Motor neuron (in vitro differentiated cells): ENCODE data around the gene MOK. TPM values are rescaled to one million over a fixed set of nuclear protein-coding genes. Genes with fewer than 3 reads are reported as not detected.
"Not testable (repeated sequence)": the region's sequence is repeated elsewhere in the genome, so short reads cannot be mapped to it uniquely, and the experiment has no call there.

ENCODE experiments used
- ATAC-seq, 8 experiments: fragments of 200-7000 bp; cut with Tn5 transposase; replicated peaks in 6 of 8; 2 replicates each; pipeline ENCODE4 v1.8.0; 2021; ENCODE audit warnings: mild to moderate bottlenecking in 8 of 8, moderate library complexity in 8 of 8
- H3K27ac ChIP-seq, 2 donors: fragments of 250-450 bp; sonication (Bioruptor Pico); 2 replicates each; pipeline ENCODE4 v1.9.0; 2021; ENCODE audit warnings: antibody characterized with exemption in 2 of 2, mild to moderate bottlenecking in 2 of 2, moderate library complexity in 1 of 2
- H3K4me1 ChIP-seq, 2 donors: fragments of 250-450 bp; sonication (Bioruptor Pico); replicated peaks in 1 of 2; 2 replicates each; pipeline ENCODE4 v1.6.1; 2021; ENCODE audit warnings: antibody characterized with exemption in 2 of 2, mild to moderate bottlenecking in 2 of 2, moderate library complexity in 1 of 2
- H3K4me3 ChIP-seq, 5 donors: fragments of 250-450 bp; sonication (Bioruptor Pico); 2 replicates each; pipeline ENCODE4 v1.9.0; 2021; ENCODE audit warnings: antibody characterized with exemption in 5 of 5, mild to moderate bottlenecking in 5 of 5, moderate library complexity in 4 of 5
- WGBS, 10 experiments: fragments of 450-650 bp; shearing (Covaris generic); methylation state at CpG; one replicate each; pipeline ENCODE4 v1.0.0; 2022; 5-methylcytosine and 5-hydroxymethylcytosine counted together
- in situ Hi-C, 9 experiments: fragments of 400-800 bp; cut with MboI; loops; one replicate each; pipeline ENCODE4 v1.15.0; 2021; ENCODE audit warnings: low sequenced_read_pairs in 9 of 9, low pct_unique_long_range_greater_than_20kb in 2 of 9; ENCODE audit not compliant: unreplicated experiment in 9 of 9
- total RNA-seq, 8 experiments: library from RNA; unstranded; fragments of 300-600 nt; gene quantifications; 2 replicates each; pipeline versions ENCODE4 v1.2.3 to v1.2.4, GENCODE V29; 2022

MOK gene
- total RNA-seq, 8 experiments from 2014 or later = 6.0 to 63.6 (median 24.2) TPM

DNA sequence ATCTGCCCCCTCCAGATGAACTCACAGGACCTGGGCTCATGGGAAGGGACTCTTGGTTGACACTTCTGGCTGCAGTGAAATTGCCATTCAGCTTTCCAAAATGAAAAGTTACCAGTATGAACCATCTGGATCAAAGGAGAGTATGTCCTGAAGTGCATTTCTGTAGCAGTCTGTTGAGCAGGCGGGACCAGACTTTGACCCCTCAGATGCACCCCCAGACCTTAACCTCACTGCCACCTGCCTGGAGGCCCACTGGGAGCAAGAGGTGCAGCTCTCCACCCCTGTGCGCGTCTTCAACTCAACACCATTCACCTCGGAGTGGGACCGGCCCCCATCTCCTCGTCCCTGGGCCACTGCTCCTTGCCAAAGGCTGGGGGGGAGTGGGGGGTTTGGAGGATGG lies 55.0 kb downstream of the MOK start:
- Histone ChIP-seq H3K4me3 (no peak overlapping the region), H3K4me1 (no peaks in the 10 kb centered on the region), H3K27ac (no peak overlapping the region)
- in situ Hi-C loops = no loop called here
- ATAC-seq = no peak
- WGBS, 10 experiments = no CpG with 5 or more reads among the region's 6 CpGs

DNA sequence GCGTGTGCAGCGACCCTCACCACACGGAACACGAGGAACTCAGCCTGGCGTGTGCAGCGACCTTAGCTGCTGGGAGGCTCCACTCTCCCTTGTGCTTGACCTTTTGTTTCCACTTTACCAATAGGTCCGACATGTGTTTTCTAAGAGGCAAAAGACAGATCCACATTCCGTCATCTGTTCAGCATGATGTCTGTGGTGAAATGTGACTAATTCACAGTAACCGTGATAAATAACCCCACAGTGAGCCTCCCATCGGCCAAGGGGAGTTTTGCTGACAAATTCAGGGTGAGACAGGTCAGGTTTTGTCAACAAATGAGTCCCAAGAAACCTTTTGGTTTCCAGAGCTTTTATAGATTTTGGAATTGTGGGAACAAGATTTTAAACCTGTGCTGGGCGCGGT lies 55.9 kb downstream of the MOK start:
- WGBS, 10 experiments = 80 to 100% (median 93%) methylated on average over 1 to 12 of the region's 12 CpGs; no CpG with 5 or more reads in 2 of the 10 experiments
- Histone ChIP-seq H3K4me1 (no peaks in the 10 kb centered on the region), H3K4me3 (no peak overlapping the region), H3K27ac (no peak overlapping the region)
- in situ Hi-C loops = no loop called here
- no peak for ATAC-seq

DNA sequence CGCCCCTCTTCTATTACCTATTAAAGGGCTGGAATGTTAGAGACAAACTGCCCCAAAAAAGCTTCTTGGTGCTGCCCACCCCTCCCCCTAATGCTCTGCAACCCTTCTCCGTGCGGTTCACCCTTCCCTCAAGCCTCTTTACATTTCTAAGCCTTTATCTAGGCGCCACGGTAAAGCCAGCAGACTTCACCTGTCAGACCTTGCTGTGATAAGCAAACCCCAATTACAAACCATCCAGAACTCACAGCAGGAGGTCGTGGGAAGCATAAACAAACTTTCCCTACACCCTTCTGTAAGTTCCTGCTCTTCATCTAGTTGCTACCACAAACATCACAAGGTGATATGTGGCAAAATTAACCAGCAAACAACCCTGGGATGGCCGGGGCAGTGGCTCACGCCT lies 56.8 kb downstream of the MOK start:
- Histone ChIP-seq H3K4me1 (no peaks in the 10 kb centered on the region), H3K4me3 (no peak overlapping the region), H3K27ac (no peak overlapping the region)
- 17 to 85% (median 54%) methylated on average over 1 to 4 of the region's 8 CpGs; no CpG with 5 or more reads in 5 of the 10 experiments for WGBS, 10 experiments
- in situ Hi-C loops = no loop called here
- ATAC-seq = no peak

DNA sequence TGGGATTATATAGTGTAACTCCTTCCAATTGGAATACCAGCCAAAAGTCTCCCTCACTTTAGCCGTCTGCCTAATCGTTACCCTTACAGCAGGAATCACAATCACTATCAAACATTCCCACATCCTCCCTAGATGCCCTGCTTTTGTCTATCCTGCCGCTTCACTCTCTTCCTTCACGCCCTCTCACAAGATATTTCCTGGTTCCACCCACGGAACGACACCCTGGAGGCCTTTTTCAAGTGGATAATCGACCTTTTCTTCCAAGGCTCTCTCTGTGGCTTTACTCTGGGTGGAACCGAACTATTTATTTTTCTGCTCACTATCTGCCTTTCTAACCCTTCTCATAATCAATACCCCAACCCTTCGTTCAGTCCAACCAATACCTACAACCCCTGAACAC lies 58.9 kb downstream of the MOK start:
- ATAC-seq = no peak
- H3K4me1 ChIP-seq = no peaks in the 10 kb centered on the region
- in situ Hi-C loops = no loop called here
- no peak overlapping the region for H3K4me3 ChIP-seq
- no peak overlapping the region for H3K27ac ChIP-seq
- WGBS, 10 experiments = 58 to 100% (median 74%) methylated on average over 1 to 9 of the region's 9 CpGs

DNA sequence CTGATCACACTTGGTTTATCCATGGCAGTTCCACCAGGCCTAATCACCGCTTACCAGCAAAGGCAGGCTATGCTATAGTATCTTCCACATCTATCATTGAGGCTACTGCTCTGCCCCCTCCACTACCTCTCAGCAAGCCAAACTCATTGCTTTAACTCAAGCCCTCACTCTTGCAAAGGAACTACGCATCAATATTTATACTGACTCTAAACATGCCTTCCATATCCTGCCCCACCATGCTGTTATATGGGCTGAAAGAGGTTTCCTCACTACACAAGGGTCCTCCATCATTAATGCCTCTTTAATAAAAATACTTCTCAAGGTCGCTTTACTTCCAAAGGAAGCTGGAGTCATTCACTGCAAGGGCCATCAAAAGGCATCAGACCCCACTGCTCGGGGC lies 61.2 kb downstream of the MOK start:
- H3K27ac ChIP-seq, in situ Hi-C loops: not testable (repeated sequence)
- WGBS, 10 experiments = 63 to 100% (median 94%) methylated on average over 1 to 3 of the region's 4 CpGs; no CpG with 5 or more reads in 1 of the 10 experiments

DNA sequence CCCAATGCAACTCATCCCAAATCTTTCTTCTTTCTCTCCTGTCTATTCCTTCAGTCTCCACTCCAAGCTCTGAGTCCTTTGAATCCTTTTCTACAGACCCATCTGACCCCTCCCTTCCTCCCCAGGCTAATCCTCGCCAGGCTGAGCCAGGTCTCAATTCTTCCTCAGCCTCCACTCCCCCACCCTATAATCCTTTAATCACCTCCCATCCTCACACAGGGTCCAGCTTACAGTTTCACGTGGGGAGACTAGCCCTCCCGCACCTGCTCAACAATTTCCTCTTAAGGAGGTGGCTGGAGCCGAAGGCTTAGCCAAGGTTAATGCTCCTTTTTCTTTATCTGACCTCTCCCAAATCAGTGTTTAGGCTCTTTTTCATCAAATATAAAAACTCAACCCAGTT lies 63.8 kb downstream of the MOK start:
- WGBS, 10 experiments = 87 to 100% (median 97%) methylated on average over 1 to 4 of the region's 4 CpGs; no CpG with 5 or more reads in 3 of the 10 experiments
- Histone ChIP-seq H3K4me3 (no peak overlapping the region), H3K27ac (no peak overlapping the region), H3K4me1 (no peaks in the 10 kb centered on the region)
- in situ Hi-C loops = no loop called here
- no peak for ATAC-seq

More for the DNA sequence above, 61.2 kb downstream of the MOK start:
- ATAC-seq, H3K4me1 ChIP-seq, H3K4me3 ChIP-seq: not testable (repeated sequence)

DNA sequence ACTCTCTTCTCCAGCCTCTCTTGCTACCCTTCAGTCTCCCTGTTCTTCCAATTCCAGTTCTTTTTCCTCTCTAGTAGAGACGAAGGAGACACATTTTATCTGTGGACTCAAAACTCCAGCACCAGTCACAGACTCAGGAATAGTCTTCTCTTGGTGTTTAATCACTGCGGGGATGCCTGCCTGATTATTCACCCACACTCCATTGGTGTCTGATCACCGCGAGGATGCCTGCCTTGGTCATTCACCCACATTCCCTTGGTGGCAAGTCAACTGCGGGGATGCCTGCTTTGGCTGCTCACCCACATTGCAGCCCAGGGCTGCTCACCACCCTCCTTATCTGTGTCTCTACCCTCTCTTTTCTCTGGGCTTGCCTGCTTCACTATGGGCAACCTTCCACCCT lies 64.5 kb downstream of the MOK start:
- H3K4me1 ChIP-seq, ATAC-seq, H3K4me3 ChIP-seq, H3K27ac ChIP-seq, in situ Hi-C loops: not testable (repeated sequence)
- WGBS, 10 experiments = 54 to 100% (median 87%) methylated on average over 2 to 5 of the region's 5 CpGs; no CpG with 5 or more reads in 6 of the 10 experiments

DNA sequence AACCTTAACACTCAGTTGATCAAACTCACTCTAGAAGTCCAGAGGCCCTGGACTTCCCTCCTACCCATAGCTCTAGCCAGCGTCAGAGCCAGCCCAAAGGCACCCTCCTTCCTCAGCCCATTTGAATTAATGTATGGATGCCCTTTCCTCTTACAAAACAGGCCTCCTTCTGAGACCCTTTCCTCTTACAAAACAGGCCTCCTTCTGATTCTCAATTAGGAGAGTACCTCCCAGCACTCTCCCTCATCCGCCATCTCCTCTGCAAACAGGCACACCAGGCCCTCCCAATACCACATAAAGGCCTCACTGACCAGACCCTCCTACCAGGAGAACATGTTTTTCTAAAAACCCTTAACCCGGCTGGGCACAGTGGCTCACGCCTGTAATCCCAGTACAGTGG lies 65.7 kb downstream of the MOK start:
- no peak for ATAC-seq
- Histone ChIP-seq H3K27ac (no peak overlapping the region), H3K4me1 (peaks cover 2 to 3% of the 10 kb centered on the region in 2 donors), H3K4me3 (no peak overlapping the region)
- 90 to 100% (median 95%) methylated on average over 1 to 3 of the region's 4 CpGs; no CpG with 5 or more reads in 5 of the 10 experiments for WGBS, 10 experiments
- in situ Hi-C loops = loop anchor here in 1 of 9 experiments (10.0 kb wide), 1 partner anchor 76 kb away; the partner anchor contains the start of gene ZNF839

DNA sequence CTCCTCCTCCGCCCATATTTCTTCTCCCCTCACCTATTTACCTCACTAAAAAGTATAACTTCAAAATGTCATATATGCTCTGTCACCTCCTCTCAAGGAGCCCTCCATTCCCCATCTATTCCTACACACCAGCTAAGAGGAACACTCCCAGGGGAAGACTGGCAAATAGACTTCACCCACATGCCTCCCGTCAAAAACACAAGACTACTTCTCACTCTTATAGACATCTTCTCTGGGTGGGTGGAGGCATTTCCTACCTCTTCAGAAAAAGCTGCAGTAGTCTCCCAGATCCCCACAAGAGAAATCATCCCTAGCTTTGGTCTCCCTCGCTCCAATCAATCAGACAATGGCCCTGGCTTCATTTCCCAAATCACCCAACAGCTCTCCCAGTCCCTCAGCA lies 66.2 kb downstream of the MOK start:
- WGBS, 10 experiments = 20 to 100% (median 100%) methylated on average over 1 to 3 of the region's 3 CpGs; no CpG with 5 or more reads in 5 of the 10 experiments
- ATAC-seq = no peak
- peaks cover 2 to 3% of the 10 kb centered on the region in 2 donors for H3K4me1 ChIP-seq
- H3K4me3 ChIP-seq = no peak overlapping the region
- no peak overlapping the region for H3K27ac ChIP-seq
- in situ Hi-C loops = loop anchor here in 1 of 9 experiments (10.0 kb wide), 1 partner anchor 76 kb away; the partner anchor contains the start of gene ZNF839

DNA sequence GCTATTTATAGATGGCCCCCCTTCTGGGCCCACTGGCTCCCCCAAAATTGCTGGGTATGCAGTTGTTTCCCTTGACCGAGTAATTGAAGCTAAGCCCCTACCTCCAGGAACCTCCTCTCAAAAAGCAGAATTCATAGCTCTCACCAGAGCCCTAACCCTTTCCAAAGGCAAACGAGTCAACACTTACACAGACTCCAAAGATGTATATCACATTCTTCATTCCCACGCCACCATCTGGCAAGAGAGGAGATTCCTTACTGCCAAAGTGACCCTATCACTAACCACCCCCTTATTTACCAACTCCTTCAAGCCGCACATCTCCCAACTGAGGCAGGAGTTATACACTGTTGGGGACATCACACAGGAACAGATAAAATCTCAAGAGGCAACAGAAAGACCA lies 66.8 kb downstream of the MOK start:
- ATAC-seq = no peak
- Histone ChIP-seq H3K27ac (no peak overlapping the region), H3K4me3 (no peak overlapping the region), H3K4me1 (peaks cover 2 to 3% of the 10 kb centered on the region in 2 donors)
- in situ Hi-C loops = loop anchor here in 1 of 9 experiments (10.0 kb wide), 1 partner anchor 77 kb away; the partner anchor contains the start of gene ZNF839
- WGBS, 10 experiments = 50 to 83% (median 77%) methylated on average over 1 to 4 of the region's 4 CpGs; no CpG with 5 or more reads in 5 of the 10 experiments

DNA sequence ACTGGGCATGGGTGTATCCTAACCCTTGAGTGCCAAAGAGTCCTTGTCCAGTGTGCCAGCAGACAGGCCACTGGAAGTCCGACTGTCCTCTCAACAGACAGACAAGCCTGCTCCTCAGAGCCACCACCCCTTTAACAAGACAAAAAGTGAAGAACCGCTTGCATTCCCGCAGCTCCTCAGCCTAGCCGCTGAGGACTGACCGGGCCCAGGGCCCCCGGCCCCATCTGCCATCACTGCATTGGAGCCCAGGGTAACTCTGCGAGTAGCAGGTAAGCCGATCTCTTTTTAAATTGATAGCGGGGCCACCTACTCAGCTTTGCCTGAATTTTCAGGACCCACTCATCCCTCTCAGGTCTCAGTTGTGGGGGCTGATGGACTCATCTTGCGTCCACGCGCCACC lies 68.9 kb downstream of the MOK start:
- Histone ChIP-seq H3K27ac (no peak overlapping the region), H3K4me3 (no peak overlapping the region), H3K4me1 (peaks cover 2 to 3% of the 10 kb centered on the region in 2 donors)
- in situ Hi-C loops = loop anchor here in 1 of 9 experiments (10.0 kb wide), 1 partner anchor 79 kb away; the partner anchor contains the start of gene ZNF839
- ATAC-seq = no peak
- WGBS, 10 experiments = 85 to 100% (median 92%) methylated on average over 2 to 8 of the region's 12 CpGs; no CpG with 5 or more reads in 5 of the 10 experiments

DNA sequence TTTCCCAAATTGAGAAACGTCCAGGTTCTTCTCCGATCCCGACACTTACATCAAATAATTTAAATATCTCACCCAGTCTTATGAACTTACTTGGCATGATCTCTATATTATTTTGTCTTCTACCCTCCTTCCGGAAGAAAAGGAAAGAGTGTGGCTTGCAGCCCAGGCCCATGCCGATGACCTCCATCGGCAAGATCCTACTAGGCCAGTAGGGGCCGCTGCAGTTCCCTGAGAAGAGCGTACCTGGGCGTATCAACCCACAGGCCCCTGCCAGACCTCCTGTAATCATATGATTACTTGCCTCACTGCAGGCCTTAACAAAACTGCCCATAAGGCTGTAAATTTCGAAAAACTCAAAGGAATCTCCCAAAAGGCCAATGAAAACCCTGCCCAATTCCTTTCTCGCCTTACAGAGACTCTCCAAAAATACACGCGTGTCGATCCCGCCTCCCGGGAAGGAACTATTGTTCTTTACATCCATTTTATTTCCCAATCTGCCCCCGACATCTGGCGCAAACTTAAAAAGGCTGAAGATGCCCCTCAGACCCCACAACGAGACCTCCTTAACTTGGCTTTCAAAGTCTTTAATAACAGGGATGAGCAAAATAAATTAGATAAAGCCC lies 69.6 kb downstream of the MOK start:
- peaks cover 2 to 3% of the 10 kb centered on the region in 2 donors for H3K4me1 ChIP-seq
- no peak overlapping the region for H3K4me3 ChIP-seq
- H3K27ac ChIP-seq = no peak overlapping the region
- peak; percentile 69 to 100 (median 94) for ATAC-seq
- in situ Hi-C loops = loop anchor here in 1 of 9 experiments (10.0 kb wide), 1 partner anchor 79 kb away; the partner anchor contains the start of gene ZNF839
- WGBS, 10 experiments = 32 to 88% (median 48%) methylated on average over 2 to 11 of the region's 19 CpGs; no CpG with 5 or more reads in 2 of the 10 experiments

DNA sequence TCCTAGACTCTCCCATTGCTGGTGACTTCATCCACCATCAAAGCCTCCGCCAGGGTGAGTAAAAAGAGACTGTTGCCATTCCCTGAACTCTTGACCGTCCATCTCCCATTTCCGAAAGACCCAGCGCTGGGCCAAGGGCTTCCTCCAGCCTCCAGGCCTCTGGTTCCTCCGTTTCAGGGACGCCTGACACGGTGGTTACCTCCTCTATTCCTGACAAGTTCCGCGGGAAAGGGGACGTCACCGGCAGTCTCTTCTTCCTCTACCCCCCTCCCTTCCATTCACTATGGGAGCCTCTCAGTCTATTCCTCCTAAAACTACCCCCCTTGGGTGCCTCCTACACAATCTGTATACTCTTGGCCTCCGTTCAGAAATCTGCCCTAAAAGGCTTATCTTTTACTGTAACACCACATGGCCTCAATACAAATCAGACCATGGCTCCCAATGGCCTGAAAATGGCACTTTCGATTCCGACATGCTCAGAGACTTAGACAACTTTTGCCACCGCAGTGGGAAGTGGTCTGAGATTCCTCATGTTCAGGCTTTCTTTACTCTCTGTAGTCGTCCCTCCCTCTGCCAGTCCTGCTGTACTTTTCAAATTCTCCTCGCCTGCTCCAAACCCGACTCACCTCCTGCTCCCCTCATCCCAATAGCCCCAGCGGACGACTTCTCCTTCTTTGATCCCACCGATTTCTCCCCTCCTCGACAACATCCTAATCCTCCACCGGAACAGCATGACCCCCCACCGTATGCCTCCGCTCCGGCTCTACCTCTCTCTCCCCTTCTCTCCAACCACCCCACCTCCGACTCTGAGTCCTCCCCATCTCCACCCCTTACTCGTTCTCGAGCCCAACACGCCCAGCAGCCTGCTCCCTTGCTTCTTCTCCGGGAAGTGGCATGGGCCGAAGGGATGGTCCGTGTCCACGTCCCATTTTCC lies 70.4 kb downstream of the MOK start:
- ATAC-seq = peak in 2 of 8 experiments; percentile 8 to 63
- H3K4me3 ChIP-seq = no peak overlapping the region

More for the DNA sequence above, 70.4 kb downstream of the MOK start:
- 53 to 96% (median 86%) methylated on average over 2 to 14 of the region's 34 CpGs; no CpG with 5 or more reads in 3 of the 10 experiments for WGBS, 10 experiments
- in situ Hi-C loops = loop anchor here in 1 of 9 experiments (10.0 kb wide), 1 partner anchor 80 kb away; the partner anchor contains the start of gene ZNF839
- H3K4me1 ChIP-seq = peaks cover 2 to 3% of the 10 kb centered on the region in 2 donors
- H3K27ac ChIP-seq = no peak overlapping the region
